Kidney (tissue), 14 donors: ENCODE results near the gene ANKRD11. TPM values are rescaled to one million over a fixed set of nuclear protein-coding genes. Genes with fewer than 3 reads are reported as not detected.
"Not testable (repeated sequence)": the region's sequence is repeated elsewhere in the genome, so short reads cannot be mapped to it uniquely, and the experiment has no call there.

Experiments
- DNase-seq, 5 donors: peaks; one replicate each; pipeline ENCODE4 v3.0.0-alpha.2; 2013 to 2020
- FAIRE-seq: peaks from 2 replicates; lab custom pipeline; 2012; peaks lifted over from hg19 to GRCh38; lab: Jason Lieb, UNC
- H3K27ac ChIP-seq, 2 donors: one replicate each; pipeline ENCODE4 v1.7.0; 2013; ENCODE audit warnings: low read depth in 2 of 2, low read length in 2 of 2, inconsistent platforms in 1 of 2
- H3K27me3 ChIP-seq: one replicate; pipeline ENCODE4 v1.7.1; 2013; ENCODE audit warnings: low read length, inconsistent platforms; ENCODE audit not compliant: control insufficient read depth, insufficient read depth
- H3K36me3 ChIP-seq, 3 donors: one replicate each; pipeline versions ENCODE4 v1.7.0 to v1.7.1; 2013; ENCODE audit warnings: low read length in 3 of 3, control low read depth in 1 of 3, inconsistent platforms in 1 of 3; ENCODE audit not compliant: insufficient read depth in 3 of 3, control insufficient read depth in 2 of 3
- H3K4me1 ChIP-seq, 3 donors: one replicate each; pipeline versions ENCODE4 v1.7.0 to v1.7.1; 2013; ENCODE audit warnings: low read length in 3 of 3, inconsistent platforms in 1 of 3, low read depth in 1 of 3; ENCODE audit not compliant: control insufficient read depth in 2 of 3, insufficient read depth in 2 of 3
- H3K4me3 ChIP-seq, 3 donors: one replicate each; pipeline versions ENCODE4 v1.7.0 to v1.8.1; 2013; ENCODE audit warnings: low read length in 3 of 3, control low read depth in 1 of 3, inconsistent platforms in 1 of 3
- H3K9ac ChIP-seq, 3 donors: one replicate each; pipeline versions ENCODE4 v1.7.0 to v1.7.1; 2013; ENCODE audit warnings: low read length in 3 of 3, control low read depth in 1 of 3, inconsistent platforms in 1 of 3
- H3K9me3 ChIP-seq, 3 donors: one replicate each; pipeline versions ENCODE4 v1.7.0 to v1.7.1; 2013; ENCODE audit warnings: low read length in 3 of 3, control low read depth in 1 of 3, inconsistent platforms in 1 of 3; ENCODE audit not compliant: control insufficient read depth in 2 of 3, insufficient read depth in 1 of 3
- intact Hi-C: fragments of 100-400 bp; cut with DNase I; formaldehyde crosslinking; loops from one replicate; pipeline ENCODE4 v1.11.1; 2022
- polyA plus RNA-seq: library from polyadenylated mRNA; stranded (reverse); fragments of 350-450 nt; fragmentation: Illumina TruSeq; extraction: RNeasy Lipid Tissue Mini Kit (QIAGEN cat#74804); gene quantifications from one replicate; pipeline ENCODE4 v1.2.3, GENCODE V29; 2014; ENCODE audit warnings: low read depth, low replicate concordance; ENCODE audit not compliant: insufficient read depth
- total RNA-seq: library from RNA; stranded (reverse); fragmentation: NEBNext Ultra II Directional; extraction: Animal tissue kit (Norgen Biotek cat#: 25700); gene quantifications from one replicate; pipeline ENCODE4 v1.2.1, GENCODE V29; 2021
- TF ChIP-seq, protein P1 (sequence below): IDR thresholded peaks from 3 replicates; pipeline ENCODE4 v1.5.1; 2012; ENCODE audit warnings: mild to moderate bottlenecking, moderate library complexity, borderline replicate concordance; ENCODE audit not compliant: insufficient read depth; ENCODE audit errors: extremely low read depth
- donor health status: control.
- donor health status: control.
- donor health status: control.
- donor health status: control.
- donor health status: control.
- donor health status: DM: yes; HTN: yes; CAD: no.
- donor health status: Normal renal cell carcinoma (clear cell type).

Gene ANKRD11
- total and polyA plus RNA-seq, 2 donors from 2014 or later, result 36.2 to 154 TPM

GRCh38 chr16:89261691-89262563 is 228.4 kb downstream of the ANKRD11 start:
- Histone ChIP-seq H3K4me1 (peaks cover 0 to 5% (median 3%) of the 10 kb centered on the region in 3 donors), H3K9me3 (no peaks in the 10 kb centered on the region), H3K27ac (peak overlapping the region; percentile 66 to 92), H3K4me3 (peak overlapping the region in 2 of 3 donors; percentile 37 to 40), H3K27me3 (no peaks in the 10 kb centered on the region), H3K9ac (peak overlapping the region in 1 of 3 donors; percentile 46), H3K36me3 (no peaks in the 10 kb centered on the region)
- TF ChIP-seq, protein P1, sequence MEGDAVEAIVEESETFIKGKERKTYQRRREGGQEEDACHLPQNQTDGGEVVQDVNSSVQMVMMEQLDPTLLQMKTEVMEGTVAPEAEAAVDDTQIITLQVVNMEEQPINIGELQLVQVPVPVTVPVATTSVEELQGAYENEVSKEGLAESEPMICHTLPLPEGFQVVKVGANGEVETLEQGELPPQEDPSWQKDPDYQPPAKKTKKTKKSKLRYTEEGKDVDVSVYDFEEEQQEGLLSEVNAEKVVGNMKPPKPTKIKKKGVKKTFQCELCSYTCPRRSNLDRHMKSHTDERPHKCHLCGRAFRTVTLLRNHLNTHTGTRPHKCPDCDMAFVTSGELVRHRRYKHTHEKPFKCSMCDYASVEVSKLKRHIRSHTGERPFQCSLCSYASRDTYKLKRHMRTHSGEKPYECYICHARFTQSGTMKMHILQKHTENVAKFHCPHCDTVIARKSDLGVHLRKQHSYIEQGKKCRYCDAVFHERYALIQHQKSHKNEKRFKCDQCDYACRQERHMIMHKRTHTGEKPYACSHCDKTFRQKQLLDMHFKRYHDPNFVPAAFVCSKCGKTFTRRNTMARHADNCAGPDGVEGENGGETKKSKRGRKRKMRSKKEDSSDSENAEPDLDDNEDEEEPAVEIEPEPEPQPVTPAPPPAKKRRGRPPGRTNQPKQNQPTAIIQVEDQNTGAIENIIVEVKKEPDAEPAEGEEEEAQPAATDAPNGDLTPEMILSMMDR, result no peak
- DNase-seq, result no peak
- FAIRE-seq, result no peak
- intact Hi-C loops, result no loop called here

GRCh38 chr16:89259901-89260300 is 230.5 kb downstream of the ANKRD11 start:
- DNase-seq, FAIRE-seq, H3K36me3 ChIP-seq, H3K9ac ChIP-seq, H3K27me3 ChIP-seq, H3K9me3 ChIP-seq, H3K27ac ChIP-seq, H3K4me1 ChIP-seq, intact Hi-C loops, H3K4me3 ChIP-seq: not testable (repeated sequence)

GRCh38 chr16:89257757-89258465 is 232.4 kb downstream of the ANKRD11 start:
- no peaks in the 10 kb centered on the region for H3K9me3 ChIP-seq
- no peaks in the 10 kb centered on the region for H3K36me3 ChIP-seq
- H3K27ac ChIP-seq, result no peak overlapping the region
- intact Hi-C loops, result no loop called here
- no peaks in the 10 kb centered on the region for H3K27me3 ChIP-seq
- no peak for DNase-seq
- H3K9ac ChIP-seq, result peak overlapping the region in 1 of 3 donors; percentile 40
- H3K4me3 ChIP-seq, result peak overlapping the region in 2 of 3 donors; percentile 29 to 71
- no peak for FAIRE-seq
- TF ChIP-seq, protein P1, result no peak
- H3K4me1 ChIP-seq, result peaks cover 0 to 9% (median 3%) of the 10 kb centered on the region in 3 donors

DNA sequence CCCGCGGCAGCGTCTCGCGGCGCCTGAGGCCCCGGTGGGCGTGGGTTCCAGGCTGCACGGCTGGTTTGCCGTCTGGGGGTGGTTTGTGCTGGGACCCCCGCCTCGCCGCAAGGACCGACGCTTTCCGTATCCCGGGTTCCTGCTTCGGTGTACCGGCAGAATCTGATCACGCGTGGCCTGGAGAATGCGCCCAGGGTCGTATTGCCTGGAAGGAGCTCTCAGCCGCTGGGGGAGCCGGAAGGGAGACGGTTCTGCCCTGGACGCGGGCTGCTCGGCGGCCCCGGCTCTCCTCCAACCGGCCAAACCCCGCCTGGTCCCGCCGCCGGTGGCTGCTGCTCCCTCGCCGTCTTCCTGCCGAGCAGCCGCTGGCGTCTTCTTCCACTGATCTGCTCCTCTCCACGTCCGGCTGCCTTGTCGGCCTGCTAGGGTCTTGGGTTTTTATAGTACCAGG is 233.1 kb downstream of the ANKRD11 start:
- no peaks in the 10 kb centered on the region for H3K27me3 ChIP-seq
- no peaks in the 10 kb centered on the region for H3K9me3 ChIP-seq
- H3K4me3 ChIP-seq, result peak overlapping the region in 2 of 3 donors; percentile 29 to 71
- FAIRE-seq (no peak), DNase-seq (peak; percentile 35 to 72 (median 43))
- H3K4me1 ChIP-seq, result peaks cover 0 to 9% (median 3%) of the 10 kb centered on the region in 3 donors
- intact Hi-C loops, result no loop called here
- H3K27ac ChIP-seq, result peak overlapping the region in 1 of 2 donors; percentile 76
- TF ChIP-seq, protein P1, result no peak
- H3K36me3 ChIP-seq, result no peaks in the 10 kb centered on the region
- peak overlapping the region in 1 of 3 donors; percentile 40 for H3K9ac ChIP-seq
